ENCODE results near the gene RHEBL1.

The RHEBL1 gene

DNA sequence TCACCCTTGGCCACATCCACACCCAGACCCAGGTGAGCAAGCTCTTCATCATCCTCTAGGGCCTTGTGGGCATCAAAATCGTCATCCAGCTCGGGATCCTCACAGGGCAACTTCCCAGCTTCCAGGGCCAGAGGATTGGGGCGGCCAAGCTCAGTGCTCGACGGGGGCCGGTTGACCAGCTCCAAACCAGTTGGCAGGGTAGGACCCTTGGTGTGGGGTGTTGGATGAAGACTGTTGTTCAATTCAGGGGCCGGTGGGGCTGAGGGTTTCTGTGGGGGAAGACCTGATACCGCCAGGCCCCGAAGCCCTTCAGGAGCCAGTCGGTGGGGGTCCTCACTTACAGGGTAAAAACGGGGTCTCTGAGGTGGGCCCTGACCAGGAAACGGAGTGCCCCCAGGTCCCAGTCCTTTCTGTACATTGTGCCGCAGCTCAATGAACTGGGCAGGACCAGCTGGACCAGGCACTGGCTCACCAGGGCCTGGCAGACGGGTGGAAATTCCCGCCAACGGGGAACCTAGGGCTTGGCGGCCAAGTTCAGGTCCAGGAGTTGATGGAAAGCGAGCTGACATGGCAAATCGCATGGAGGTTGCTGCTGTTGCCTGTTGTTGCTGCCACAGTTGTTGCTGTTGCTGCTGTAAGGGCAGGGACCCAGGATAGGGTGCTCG lies 31.4 kb downstream of the RHEBL1 start:
- in situ Hi-C loops (cut with MboI; ENCODE audit: low pct_unique_long_range_greater_than_20kb, low sequenced_read_pairs, unreplicated experiment): no loop called here
- TF ChIP-seq CTCF (IDR thresholded peaks at IDR 0.05; ENCODE audit: extremely low read depth, insufficient read depth, missing control alignments): no peak
- no peak for DNase-seq (ENCODE audit: low spot score)

GRCh38 chr12:49037947-49038237 lies 31.9 kb downstream of the RHEBL1 start:
- DNase-seq (ENCODE audit: low spot score): no peak
- in situ Hi-C loops (cut with MboI; ENCODE audit: low pct_unique_long_range_greater_than_20kb, low sequenced_read_pairs, unreplicated experiment): no loop called here
- no peak for TF ChIP-seq CTCF (IDR thresholded peaks at IDR 0.05; ENCODE audit: extremely low read depth, insufficient read depth, missing control alignments)

DNA sequence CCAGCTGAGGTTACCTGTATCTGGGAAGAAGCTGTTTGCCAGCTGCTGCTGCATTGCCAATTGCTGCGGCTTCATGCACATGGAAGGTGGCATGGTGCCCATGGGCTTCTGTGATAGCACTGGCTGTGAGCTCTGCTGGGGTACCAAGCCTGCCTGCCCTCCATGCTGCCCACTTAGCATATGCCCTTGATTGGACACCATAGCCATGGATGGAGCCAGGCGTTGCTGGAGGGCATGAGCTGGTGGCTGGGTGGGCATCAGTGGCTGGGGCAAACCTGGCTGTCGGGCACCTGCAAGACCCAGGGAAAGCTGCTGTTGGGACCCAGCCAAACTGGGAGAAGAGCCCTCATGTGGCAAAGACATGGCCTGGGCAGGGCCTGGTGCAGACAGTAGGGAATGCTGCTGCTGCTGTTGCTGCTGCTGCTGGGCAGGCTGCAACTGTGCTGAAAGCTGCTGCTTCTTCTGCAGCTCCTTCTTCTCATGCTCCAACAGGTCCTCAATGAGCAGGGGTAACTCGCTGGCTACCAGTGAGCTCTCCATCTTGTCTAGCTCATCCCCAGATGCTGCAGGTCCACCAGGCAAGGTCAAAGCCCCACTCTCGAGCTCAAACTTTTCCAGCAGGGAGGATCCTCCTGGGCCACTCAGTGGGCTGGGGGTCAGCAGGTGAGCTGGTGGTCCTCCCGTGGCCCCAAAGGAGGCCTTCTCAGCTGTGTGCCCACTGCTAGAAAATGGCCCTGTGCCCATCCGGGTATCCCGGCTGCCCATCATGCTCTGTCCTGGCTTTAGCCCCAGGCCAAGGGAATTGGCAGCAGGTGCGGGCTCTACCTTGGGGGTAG lies 32.5 kb downstream of the RHEBL1 start:
- in situ Hi-C loops (cut with MboI; ENCODE audit: low pct_unique_long_range_greater_than_20kb, low sequenced_read_pairs, unreplicated experiment): no loop called here
- no peak for DNase-seq (ENCODE audit: low spot score)
- TF ChIP-seq CTCF (IDR thresholded peaks at IDR 0.05; ENCODE audit: extremely low read depth, insufficient read depth, missing control alignments): no peak

DNA sequence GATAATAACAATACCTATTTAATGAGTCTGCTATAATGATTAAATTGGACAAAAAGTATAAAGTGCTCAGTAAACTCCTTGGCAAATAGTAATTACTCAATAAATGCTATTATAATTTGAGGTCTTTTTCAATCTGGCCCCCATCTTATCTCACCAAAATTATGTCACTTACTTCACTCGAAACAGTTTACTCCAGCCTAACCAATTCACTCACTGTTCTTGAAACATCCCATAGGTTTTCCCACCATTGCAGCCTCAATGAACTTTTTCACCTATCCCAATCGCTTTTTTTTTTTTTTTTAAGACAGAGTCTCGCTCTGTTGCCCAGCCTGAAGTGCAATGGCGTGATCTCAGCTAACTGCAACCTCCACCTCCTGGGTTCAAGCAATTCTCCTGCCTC lies 33.8 kb downstream of the RHEBL1 start:
- DNase-seq (ENCODE audit: low spot score): no peak
- in situ Hi-C loops (cut with MboI; ENCODE audit: low pct_unique_long_range_greater_than_20kb, low sequenced_read_pairs, unreplicated experiment): no loop called here
- no peak for TF ChIP-seq CTCF (IDR thresholded peaks at IDR 0.05; ENCODE audit: extremely low read depth, insufficient read depth, missing control alignments)

DNA sequence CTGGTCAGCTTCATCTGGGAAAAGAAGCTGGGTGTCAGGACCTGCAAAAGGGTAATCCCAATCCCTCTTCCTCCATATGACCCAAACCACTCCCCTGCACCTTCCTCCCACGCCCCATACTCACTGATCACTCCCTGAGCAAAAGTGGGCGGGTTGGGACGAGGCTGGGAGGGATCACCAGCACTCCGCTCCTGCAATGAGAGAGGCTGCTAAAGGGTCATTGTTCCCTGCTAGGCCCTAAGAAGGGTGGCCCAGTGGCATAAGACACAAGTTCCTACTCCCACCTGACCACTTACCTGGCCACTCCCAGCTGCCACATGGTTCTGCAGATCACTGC lies 35.5 kb downstream of the RHEBL1 start:
- in situ Hi-C loops (cut with MboI; ENCODE audit: low pct_unique_long_range_greater_than_20kb, low sequenced_read_pairs, unreplicated experiment): no loop called here
- DNase-seq (ENCODE audit: low spot score): no peak

DNA sequence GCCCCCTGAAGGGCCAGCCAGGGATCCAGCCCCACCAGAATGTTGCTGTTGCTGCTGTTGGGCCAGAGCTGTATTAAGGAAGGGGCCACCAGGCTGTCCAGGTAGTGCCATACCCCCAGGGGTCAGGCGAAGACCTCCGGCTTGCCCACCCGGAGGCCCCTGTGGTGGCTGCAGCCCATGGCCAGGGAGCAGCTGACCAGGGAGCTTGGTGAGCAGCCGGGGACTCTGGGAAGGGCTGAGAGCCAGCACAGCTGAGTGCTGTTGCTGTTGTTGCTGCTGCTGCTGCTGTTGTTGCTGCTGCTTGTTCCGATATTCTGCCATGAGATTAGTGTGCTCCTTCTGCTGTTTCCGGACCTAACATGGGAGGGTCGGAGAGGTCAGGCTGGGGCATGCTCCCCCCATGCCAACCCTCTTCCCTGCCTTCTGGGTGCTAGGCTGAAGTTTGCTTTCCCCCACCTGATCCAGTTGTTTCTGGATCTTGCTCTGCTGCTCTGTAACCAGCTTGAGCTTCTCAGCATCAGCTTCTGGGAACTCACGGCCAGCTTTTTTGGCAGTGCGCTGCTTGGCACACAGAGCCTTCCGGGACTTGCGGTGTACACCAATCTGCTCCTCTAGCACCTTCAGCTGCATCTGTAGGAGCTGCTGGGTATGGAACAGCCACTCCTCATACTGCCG lies 36.0 kb downstream of the RHEBL1 start:
- no peak for DNase-seq (ENCODE audit: low spot score)
- in situ Hi-C loops (cut with MboI; ENCODE audit: low pct_unique_long_range_greater_than_20kb, low sequenced_read_pairs, unreplicated experiment): no loop called here
- TF ChIP-seq CTCF (IDR thresholded peaks at IDR 0.05; ENCODE audit: extremely low read depth, insufficient read depth, missing control alignments): no peak

More for the DNA sequence above, 35.5 kb downstream of the RHEBL1 start:
- no peak for TF ChIP-seq CTCF (IDR thresholded peaks at IDR 0.05; ENCODE audit: extremely low read depth, insufficient read depth, missing control alignments)
